GM12872 (cell line): ENCODE data around the gene SRP68.

ENCODE experiments used
- CTCF ChIP-seq: IDR thresholded peaks from 3 replicates; pipeline ENCODE4 v1.5.1; 2011; ENCODE audit warnings: low read depth, mild to moderate bottlenecking, low read length, moderate library complexity; ENCODE audit not compliant: insufficient read depth

SRP68 gene

DNA sequence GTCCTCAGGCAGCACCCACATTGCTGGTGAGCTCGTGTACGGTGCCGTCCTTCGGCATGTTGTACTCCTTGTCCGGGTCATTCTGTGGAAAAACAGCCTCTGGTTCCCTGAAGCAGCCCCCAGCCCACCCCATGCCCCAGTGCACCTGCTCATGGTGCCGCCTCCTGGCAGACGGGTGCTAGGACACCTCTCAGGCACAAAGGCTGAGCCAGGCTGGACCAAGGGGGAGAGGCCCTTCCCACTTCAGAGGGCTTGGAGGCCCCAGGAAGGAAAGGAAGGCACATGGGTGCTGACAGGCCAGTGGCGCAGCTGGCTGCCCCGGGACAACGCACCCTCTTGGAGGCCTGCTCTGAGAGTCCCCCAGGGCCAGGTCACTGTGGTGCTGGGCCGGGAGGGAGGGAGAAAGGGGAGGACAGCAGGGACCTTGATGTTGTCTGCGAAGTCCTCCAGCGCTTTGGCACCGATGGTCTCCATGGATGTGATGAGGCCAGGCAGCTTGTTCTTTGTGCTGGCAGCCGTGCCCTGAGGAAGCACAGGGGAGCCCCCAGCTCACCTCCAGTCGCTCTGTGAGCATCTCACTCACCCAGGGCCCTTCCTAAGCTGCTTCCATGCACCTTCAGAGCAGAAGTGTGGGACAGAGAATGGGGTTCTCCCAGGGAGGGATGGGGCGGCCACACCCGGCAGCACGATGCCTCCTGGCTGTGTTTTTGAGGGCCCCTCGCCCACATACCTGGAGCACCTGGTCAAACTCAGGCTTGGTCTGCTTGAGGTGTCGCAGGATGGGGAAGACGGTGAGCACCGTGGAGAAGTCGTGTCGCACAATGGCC lies 15.9 kb upstream of the SRP68 start:
- peak; percentile 23; the same call in 1 of the 3 replicates for TF ChIP-seq CTCF

DNA sequence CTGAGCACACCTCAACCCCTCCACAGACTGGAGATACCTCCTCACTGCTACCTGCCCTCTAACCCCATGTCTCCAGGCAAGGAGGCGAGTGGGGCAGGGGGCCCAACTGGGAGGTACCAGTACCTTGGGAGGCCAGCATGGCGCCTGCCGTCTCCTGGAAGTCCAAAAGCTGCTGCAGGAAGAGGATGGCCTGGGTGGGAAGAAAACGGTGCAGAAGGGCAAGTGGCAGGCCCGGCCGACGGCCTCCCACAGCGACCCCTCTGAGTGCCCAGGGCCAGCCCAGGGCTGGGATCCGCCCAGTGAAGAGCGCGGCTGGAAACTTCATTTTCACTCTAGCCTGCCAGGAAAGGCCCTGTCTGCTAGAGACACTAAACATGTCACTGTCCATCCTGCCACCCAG lies 15.2 kb upstream of the SRP68 start:
- TF ChIP-seq CTCF, result no peak

- no peak for TF ChIP-seq CTCF
Observed at GRCh38 chr17:76086384-76086783, 14.1 kb upstream of the SRP68 start.

GRCh38 chr17:76085731-76086366 lies 13.5 kb upstream of the SRP68 start:
- no peak for TF ChIP-seq CTCF

GRCh38 chr17:76085066-76085730 lies 12.9 kb upstream of the SRP68 start:
- no peak for TF ChIP-seq CTCF

DNA sequence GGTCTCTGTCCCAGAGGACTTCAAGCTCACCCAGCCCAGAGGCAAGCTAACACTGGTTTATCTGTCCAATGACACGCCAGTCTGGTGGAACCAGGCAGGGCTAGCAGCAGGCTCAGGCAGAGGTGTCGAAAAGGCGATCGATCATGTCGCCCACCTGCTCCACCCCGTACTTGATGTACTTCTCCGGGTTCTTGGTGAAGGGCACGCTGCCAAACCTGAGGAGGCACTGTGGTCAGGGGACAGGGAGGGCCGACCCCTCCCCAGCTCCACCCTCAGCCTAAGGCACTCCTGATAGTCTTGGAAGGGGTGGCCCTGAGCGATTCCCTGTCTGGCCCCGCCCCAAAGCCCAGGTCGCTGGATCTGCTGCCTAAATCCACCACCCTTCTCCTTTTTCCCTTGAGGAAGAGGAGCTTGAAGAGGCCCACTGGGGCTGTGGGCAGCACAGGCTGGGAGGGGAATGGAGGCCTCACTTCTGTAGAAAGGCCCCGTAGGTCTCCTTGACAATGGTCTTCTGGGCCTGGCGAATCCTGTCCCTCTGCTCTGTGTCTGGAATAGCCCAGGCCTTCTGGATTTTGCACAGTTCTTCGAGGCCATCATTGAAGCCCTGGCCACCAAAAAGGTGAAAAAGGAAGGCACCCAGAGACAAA lies 11.3 kb upstream of the SRP68 start:
- TF ChIP-seq CTCF, result no peak
